Measurements from ENCODE around the gene ARL15.

ARL15 gene

GRCh38 chr5:54140247-54140840 is 170.0 kb downstream of the ARL15 start:
- H3K36me3 ChIP-seq, result no peaks in the 10 kb centered on the region
- no peaks in the 10 kb centered on the region for H3K27me3 ChIP-seq
- H3K9me3 ChIP-seq, result no peaks in the 10 kb centered on the region
- H3K4me1 ChIP-seq, result no peaks in the 10 kb centered on the region
- DNase-seq, result no peak
- H3K4me3 ChIP-seq (ENCODE audit: low read depth, low read length), result no peak overlapping the region
- no peak for TF ChIP-seq CTCF (IDR thresholded peaks at IDR 0.05; ENCODE audit: low read depth, low read length)

- Histone ChIP-seq H3K4me1 (no peaks in the 10 kb centered on the region), H3K9me3 (no peaks in the 10 kb centered on the region), H3K27me3 (no peaks in the 10 kb centered on the region), H3K36me3 (no peaks in the 10 kb centered on the region), H3K4me3 (ENCODE audit: low read depth, low read length) (no peak overlapping the region)
- no peak for TF ChIP-seq CTCF (IDR thresholded peaks at IDR 0.05; ENCODE audit: low read depth, low read length)
- DNase-seq, result no peak
These were observed 173.6 kb downstream of the ARL15 start for GRCh38 chr5:54136516-54137440.

DNA sequence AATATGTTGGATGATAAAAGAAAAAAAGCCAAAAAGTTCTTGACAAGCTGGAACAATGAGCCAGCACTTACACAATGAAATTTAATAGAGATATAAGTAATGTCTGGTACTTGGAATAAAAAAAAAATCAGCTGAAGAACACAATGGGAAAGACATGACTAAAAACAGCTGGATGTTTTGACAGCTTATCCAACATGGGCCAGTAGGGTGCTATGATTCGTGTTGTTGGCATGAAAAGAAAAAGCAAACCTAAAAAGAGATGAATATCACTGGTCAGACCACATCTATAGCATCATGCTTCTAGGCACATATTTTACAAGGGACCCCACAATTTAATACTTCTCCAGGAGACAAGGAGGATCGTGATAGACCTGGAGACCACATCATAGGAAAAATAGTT is 175.3 kb downstream of the ARL15 start:
- Histone ChIP-seq H3K36me3 (no peaks in the 10 kb centered on the region), H3K4me1 (no peaks in the 10 kb centered on the region), H3K9me3 (no peaks in the 10 kb centered on the region), H3K27me3 (no peaks in the 10 kb centered on the region), H3K4me3 (ENCODE audit: low read depth, low read length) (no peak overlapping the region)
- no peak for TF ChIP-seq CTCF (IDR thresholded peaks at IDR 0.05; ENCODE audit: low read depth, low read length)
- no peak for DNase-seq

- Histone ChIP-seq H3K4me3 (ENCODE audit: low read depth, low read length) (no peak overlapping the region), H3K9me3 (no peaks in the 10 kb centered on the region), H3K4me1 (no peaks in the 10 kb centered on the region), H3K27me3 (no peaks in the 10 kb centered on the region), H3K36me3 (no peaks in the 10 kb centered on the region)
- TF ChIP-seq CTCF (IDR thresholded peaks at IDR 0.05; ENCODE audit: low read depth, low read length), result no peak
- DNase-seq, result no peak
These were observed 176.5 kb downstream of the ARL15 start for GRCh38 chr5:54133917-54134316.

DNA sequence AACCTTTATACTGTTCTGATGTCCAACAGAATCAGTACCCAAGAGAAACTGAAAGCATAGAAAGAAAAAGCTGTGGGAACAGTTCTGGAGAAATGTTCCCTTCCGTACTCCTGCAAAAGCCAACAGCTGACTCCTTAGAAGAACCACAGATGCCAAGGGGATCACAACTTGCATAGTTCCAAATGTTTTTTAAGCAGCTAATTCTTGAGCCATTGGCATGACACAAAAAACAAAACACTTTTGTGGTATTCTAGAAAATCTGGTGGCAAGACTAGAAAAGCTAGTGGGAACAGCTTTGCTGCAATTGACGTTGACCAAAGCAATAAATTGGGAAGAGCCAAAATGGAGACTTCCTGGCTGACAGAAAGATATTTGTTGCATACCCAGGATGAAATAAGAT is 189.9 kb downstream of the ARL15 start:
- Histone ChIP-seq H3K36me3 (no peaks in the 10 kb centered on the region), H3K4me1 (no peaks in the 10 kb centered on the region), H3K4me3 (ENCODE audit: low read depth, low read length) (no peak overlapping the region), H3K27me3 (no peaks in the 10 kb centered on the region), H3K9me3 (no peaks in the 10 kb centered on the region)
- TF ChIP-seq CTCF (IDR thresholded peaks at IDR 0.05; ENCODE audit: low read depth, low read length), result no peak
- no peak for DNase-seq

DNA sequence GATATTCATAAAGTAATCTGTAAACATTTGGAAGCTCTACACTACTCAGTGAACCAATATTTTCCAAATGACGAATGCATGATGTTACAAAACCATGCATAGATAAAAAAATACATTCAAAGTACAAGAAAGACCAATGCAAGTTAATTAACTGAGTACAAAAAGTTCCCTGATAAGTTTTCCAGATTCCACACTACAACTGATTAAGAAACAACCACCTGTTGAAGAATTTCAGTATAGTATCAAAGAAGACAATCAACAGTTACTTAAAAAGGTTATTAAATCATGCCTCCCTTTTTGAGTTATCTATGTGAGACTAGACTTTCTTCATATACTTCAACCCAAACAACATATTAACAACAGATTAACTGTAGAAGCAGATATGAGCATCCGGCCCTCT is 192.4 kb downstream of the ARL15 start:
- DNase-seq, result no peak
- Histone ChIP-seq H3K4me1 (no peaks in the 10 kb centered on the region), H3K4me3 (ENCODE audit: low read depth, low read length) (no peak overlapping the region), H3K9me3 (no peaks in the 10 kb centered on the region), H3K27me3 (no peaks in the 10 kb centered on the region), H3K36me3 (no peaks in the 10 kb centered on the region)
- no peak for TF ChIP-seq CTCF (IDR thresholded peaks at IDR 0.05; ENCODE audit: low read depth, low read length)

Measured in BE2C (cell line).